Ovary (tissue), 3 donors: Measurements from ENCODE around the gene GRAMD4.

Experiments used
- EP300 ChIP-seq: sonication (generic); formaldehyde crosslinking; IDR thresholded peaks from one replicate; pipeline ENCODE4 v1.6.1; 2017; ENCODE audit warnings: antibody characterized with exemption
- TF ChIP-seq, protein P1 (sequence below), 3 donors: fragments of 450-650 bp in 2 of 3; fragments of 200-600 bp in 1 of 3; IDR thresholded peaks; one replicate each; pipeline versions ENCODE4 v1.5.1 to v1.8.0; 2016 to 2022; ENCODE audit warnings: antibody characterized with exemption in 3 of 3, mild to moderate bottlenecking in 1 of 3
- donor health status: DM: no; HTN: no; CAD: no.

- TF ChIP-seq, protein P1, sequence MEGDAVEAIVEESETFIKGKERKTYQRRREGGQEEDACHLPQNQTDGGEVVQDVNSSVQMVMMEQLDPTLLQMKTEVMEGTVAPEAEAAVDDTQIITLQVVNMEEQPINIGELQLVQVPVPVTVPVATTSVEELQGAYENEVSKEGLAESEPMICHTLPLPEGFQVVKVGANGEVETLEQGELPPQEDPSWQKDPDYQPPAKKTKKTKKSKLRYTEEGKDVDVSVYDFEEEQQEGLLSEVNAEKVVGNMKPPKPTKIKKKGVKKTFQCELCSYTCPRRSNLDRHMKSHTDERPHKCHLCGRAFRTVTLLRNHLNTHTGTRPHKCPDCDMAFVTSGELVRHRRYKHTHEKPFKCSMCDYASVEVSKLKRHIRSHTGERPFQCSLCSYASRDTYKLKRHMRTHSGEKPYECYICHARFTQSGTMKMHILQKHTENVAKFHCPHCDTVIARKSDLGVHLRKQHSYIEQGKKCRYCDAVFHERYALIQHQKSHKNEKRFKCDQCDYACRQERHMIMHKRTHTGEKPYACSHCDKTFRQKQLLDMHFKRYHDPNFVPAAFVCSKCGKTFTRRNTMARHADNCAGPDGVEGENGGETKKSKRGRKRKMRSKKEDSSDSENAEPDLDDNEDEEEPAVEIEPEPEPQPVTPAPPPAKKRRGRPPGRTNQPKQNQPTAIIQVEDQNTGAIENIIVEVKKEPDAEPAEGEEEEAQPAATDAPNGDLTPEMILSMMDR (IDR thresholded peaks at IDR 0.05), result no peak
- no peak for TF ChIP-seq EP300
These were observed 53.0 kb downstream of the GRAMD4 start for GRCh38 chr22:46673205-46673604.
